H1 (cell line): ENCODE measurements around the gene GALNT6. TPM values are rescaled to one million over a fixed set of nuclear protein-coding genes. Genes with fewer than 3 reads are reported as not detected.

Experiments
- CTCF ChIA-PET: fragments of 300-600 bp; sonication (Branson Sonifier 250); formaldehyde crosslinking; loops from one replicate; lab custom pipeline; 2021; ENCODE audit not compliant: partially characterized antibody; lab: Charles Lee
- POLR2A ChIA-PET: fragments of 300-600 bp; sonication (Branson Sonifier 250); formaldehyde crosslinking; loops from one replicate; lab custom pipeline; 2021; ENCODE audit warnings: inconsistent platforms; ENCODE audit not compliant: partially characterized antibody; lab: Charles Lee
- DNase-seq, 2 experiments: peaks; one replicate each; pipeline versions ENCODE4 v3.0.0 to v3.0.0-alpha.2; 2010 to 2022; ENCODE audit warnings: low spot score in 2 of 2, low read depth in 1 of 2, mixed read lengths in 1 of 2
- FAIRE-seq: peaks from 2 replicates; lab custom pipeline; 2011; peaks lifted over from hg19 to GRCh38; lab: Jason Lieb, UNC
- H2AFZ ChIP-seq: 2 replicates; pipeline ENCODE4 v1.8.1; 2012; ENCODE audit warnings: low read length, inconsistent platforms
- H2AK5ac ChIP-seq: 2 replicates; pipeline ENCODE4 v1.6.1; 2013; ENCODE audit warnings: low read depth, low read length
- H2BK120ac ChIP-seq: replicated peaks from 2 replicates; pipeline ENCODE3; 2013; ENCODE audit warnings: low read depth, low read length, inconsistent platforms
- H2BK12ac ChIP-seq: 2 replicates; pipeline ENCODE4 v1.6.1; 2013; ENCODE audit warnings: low read depth, low read length
- H2BK15ac ChIP-seq: 2 replicates; pipeline ENCODE4 v1.6.1; 2013; ENCODE audit warnings: low read length
- H2BK20ac ChIP-seq: 2 replicates; pipeline ENCODE4 v1.6.1; 2013; ENCODE audit warnings: low read length
- H2BK5ac ChIP-seq: 2 replicates; pipeline ENCODE4 v1.6.1; 2013; ENCODE audit warnings: low read depth, low read length
- H3K14ac ChIP-seq: 2 replicates; pipeline ENCODE4 v1.6.1; 2013; ENCODE audit warnings: inconsistent platforms; ENCODE audit not compliant: insufficient read length
- H3K18ac ChIP-seq: 2 replicates; pipeline ENCODE4 v1.6.1; 2013; ENCODE audit warnings: low read length; ENCODE audit errors: extremely low read depth
- H3K23ac ChIP-seq: 2 replicates; pipeline ENCODE4 v1.6.1; 2013; ENCODE audit warnings: inconsistent platforms; ENCODE audit not compliant: insufficient read length
- H3K23me2 ChIP-seq: 2 replicates; pipeline ENCODE4 v1.6.1; 2013; ENCODE audit warnings: low read depth, low read length
- H3K27ac ChIP-seq: 2 replicates; pipeline ENCODE4 v1.6.1; 2011; ENCODE audit warnings: low read depth, low read length, inconsistent platforms
- H3K27me3 ChIP-seq, 4 experiments: replicated peaks in 1 of 4; 1 replicate in 1 of 4; 2 replicates in 3 of 4; pipeline versions ENCODE4 v1.6.1 to v1.8.1; 2011 to 2013; ENCODE audit warnings: low read length in 3 of 4, mild to moderate bottlenecking in 3 of 4, inconsistent platforms in 2 of 4, mixed read lengths in 2 of 4, moderate library complexity in 1 of 4; ENCODE audit not compliant: control insufficient read depth in 3 of 4, insufficient read depth in 3 of 4; ENCODE audit errors: extremely low read depth in 1 of 4
- H3K36me3 ChIP-seq, 4 experiments: 2 replicates each; pipeline versions ENCODE4 v1.6.1 to v1.8.1; 2011 to 2013; ENCODE audit warnings: mild to moderate bottlenecking in 4 of 4, low read length in 3 of 4, moderate library complexity in 2 of 4, control low read depth in 1 of 4, inconsistent platforms in 1 of 4; ENCODE audit not compliant: insufficient read depth in 4 of 4, control insufficient read depth in 2 of 4
- H3K4ac ChIP-seq: replicated peaks from 2 replicates; pipeline ENCODE3; 2013; ENCODE audit warnings: low read length, low read depth, mixed read lengths, inconsistent platforms; ENCODE audit not compliant: insufficient read length
- H3K4me1 ChIP-seq, 4 experiments: replicated peaks in 1 of 4; 1 replicate in 1 of 4; 2 replicates in 3 of 4; pipeline versions ENCODE4 v1.6.1 to v1.8.1; 2011 to 2013; ENCODE audit warnings: low read length in 3 of 4, inconsistent platforms in 2 of 4, mixed read lengths in 1 of 4; ENCODE audit not compliant: insufficient read depth in 4 of 4, control insufficient read depth in 3 of 4
- H3K4me2 ChIP-seq, 2 experiments: 2 replicates each; pipeline versions ENCODE4 v1.6.1 to v1.8.1; 2011 to 2013; ENCODE audit warnings: low read depth in 2 of 2, low read length in 2 of 2, control low read depth in 1 of 2, inconsistent platforms in 1 of 2, mild to moderate bottlenecking in 1 of 2; ENCODE audit not compliant: insufficient read depth in 1 of 2
- H3K4me3 ChIP-seq, 4 experiments: fragments of 200-600, 300-600 bp in 1 of 4; sonication (generic), shearing (Covaris generic), sonication (Bioruptor Twin) in 1 of 4; 2 replicates each; pipeline versions ENCODE4 v1.5.1 to v1.8.1; 2011 to 2016; ENCODE audit warnings: low read length in 4 of 4, low read depth in 3 of 4, control low read depth in 2 of 4, inconsistent platforms in 2 of 4, mild to moderate bottlenecking in 2 of 4, mixed read lengths in 1 of 4, moderate library complexity in 1 of 4; ENCODE audit not compliant: insufficient read depth in 2 of 4; ENCODE audit errors: extremely low read depth in 1 of 4
- H3K56ac ChIP-seq: replicated peaks from 2 replicates; pipeline ENCODE3; 2013; ENCODE audit warnings: low read depth, mild to moderate bottlenecking, mixed read lengths, low read length, inconsistent platforms; ENCODE audit not compliant: insufficient read length
- H3K79me1 ChIP-seq: 2 replicates; pipeline ENCODE4 v1.6.1; 2013; ENCODE audit warnings: low read depth, low read length, control low read depth
- H3K79me2 ChIP-seq, 2 experiments: 2 replicates each; pipeline versions ENCODE4 v1.6.1 to v1.8.1; 2012 to 2013; ENCODE audit warnings: low read length in 2 of 2, mild to moderate bottlenecking in 2 of 2, inconsistent platforms in 1 of 2; ENCODE audit not compliant: insufficient read depth in 2 of 2, control insufficient read depth in 1 of 2
- H3K9ac ChIP-seq, 4 experiments: replicated peaks in 1 of 4; 1 replicate in 1 of 4; 2 replicates in 3 of 4; pipeline versions ENCODE4 v1.6.1 to v1.8.1; 2011 to 2013; ENCODE audit warnings: low read depth in 3 of 4, low read length in 3 of 4, control low read depth in 2 of 4, mild to moderate bottlenecking in 2 of 4, moderate library complexity in 2 of 4, inconsistent platforms in 1 of 4; ENCODE audit errors: extremely low read depth in 1 of 4
- H3K9me3 ChIP-seq, 2 experiments: 2 replicates each; pipeline versions ENCODE4 v1.6.1 to v1.8.1; 2012 to 2013; ENCODE audit warnings: mild to moderate bottlenecking in 2 of 2, moderate library complexity in 2 of 2, control low read depth in 1 of 2, inconsistent platforms in 1 of 2, low read depth in 1 of 2, low read length in 1 of 2, mixed read lengths in 1 of 2; ENCODE audit not compliant: insufficient read depth in 2 of 2
- H4K20me1 ChIP-seq, 2 experiments: replicated peaks in 1 of 2; 2 replicates each; pipeline versions ENCODE3 to v1.8.1; 2011 to 2013; ENCODE audit warnings: inconsistent platforms in 2 of 2, low read length in 2 of 2, mild to moderate bottlenecking in 1 of 2; ENCODE audit not compliant: insufficient read depth in 2 of 2, control insufficient read depth in 1 of 2
- H4K5ac ChIP-seq: 2 replicates; pipeline ENCODE4 v1.6.1; 2013; ENCODE audit warnings: low read length, low read depth, mixed read lengths, inconsistent platforms; ENCODE audit not compliant: insufficient read length
- H4K8ac ChIP-seq: 2 replicates; pipeline ENCODE4 v1.8.0; 2013; ENCODE audit warnings: mild to moderate bottlenecking, moderate library complexity, low read length, inconsistent platforms; ENCODE audit not compliant: insufficient read depth; ENCODE audit errors: extremely low read depth
- H4K91ac ChIP-seq: replicated peaks from 2 replicates; pipeline ENCODE3; 2013; ENCODE audit warnings: low read length, mixed read lengths, inconsistent platforms; ENCODE audit not compliant: insufficient read length
- CBX8 ChIP-seq: fragments of 300-800, 300-1000 bp; sonication (generic); IDR thresholded peaks from 2 replicates; pipeline ENCODE4 v1.7.1; 2016; ENCODE audit warnings: low read depth, low read length, borderline replicate concordance
- CTBP2 ChIP-seq: IDR thresholded peaks from 2 replicates; pipeline ENCODE4 v1.7.0; 2011; ENCODE audit warnings: borderline replicate concordance, mild to moderate bottlenecking, moderate library complexity, mixed read lengths, low read length; ENCODE audit not compliant: insufficient read depth, insufficient read length
- EP300 ChIP-seq, 2 experiments: IDR thresholded peaks; 1 replicate in 1 of 2; 2 replicates in 1 of 2; pipeline ENCODE4 v1.6.1; 2011 to 2012; ENCODE audit warnings: low read depth in 2 of 2, low read length in 2 of 2, mild to moderate bottlenecking in 2 of 2, borderline replicate concordance in 1 of 2, inconsistent platforms in 1 of 2, moderate library complexity in 1 of 2
- FOSL1 ChIP-seq: IDR thresholded peaks from 2 replicates; pipeline ENCODE4 v1.6.1; 2011; ENCODE audit warnings: mild to moderate bottlenecking, low read depth, low read length, moderate library complexity; ENCODE audit not compliant: insufficient read depth
- HDAC2 ChIP-seq, 2 experiments: fragments of 300-600 bp in 1 of 2; sonication (generic) in 1 of 2; IDR thresholded peaks; 2 replicates each; pipeline ENCODE4 v1.6.1; 2011 to 2012; ENCODE audit warnings: low read depth in 2 of 2, low read length in 2 of 2, mild to moderate bottlenecking in 2 of 2, moderate library complexity in 2 of 2, borderline replicate concordance in 1 of 2, inconsistent platforms in 1 of 2
- RAD21 ChIP-seq, 2 experiments: IDR thresholded peaks in 1 of 2; conservative IDR thresholded peaks in 1 of 2; 2 replicates each; pipeline ENCODE4 v1.6.1; 2011; ENCODE audit warnings: low read depth in 2 of 2, low read length in 2 of 2, improper control_type of control experiment in 1 of 2, inconsistent platforms in 1 of 2, mild to moderate bottlenecking in 1 of 2, moderate library complexity in 1 of 2
- RFX5 ChIP-seq: IDR thresholded peaks from 2 replicates; pipeline ENCODE4 v1.6.1; 2011; ENCODE audit warnings: low read depth, low read length, improper control_type of control experiment, borderline replicate concordance
- TAF7 ChIP-seq: optimal IDR thresholded peaks from 2 replicates; pipeline ENCODE3; 2011; ENCODE audit warnings: low read depth, mild to moderate bottlenecking, inconsistent platforms, low read length, moderate library complexity, borderline replicate concordance
- WGBS, 2 experiments: shearing (Covaris generic) in 1 of 2; methylation state at CpG; one replicate each; pipeline versions ENCODE4 v1.1.6 to v1.1.7; 2013 to 2015; ENCODE audit warnings: low lambda C conversion rate in 2 of 2, mixed read lengths in 2 of 2, inconsistent platforms in 1 of 2, low coverage in 1 of 2, missing lambda C conversion rate in 1 of 2; ENCODE audit not compliant: insufficient replicate concordance in 2 of 2, insufficient coverage in 1 of 2, insufficient read length in 1 of 2; ENCODE audit errors: extremely low coverage in 1 of 2, missing lambda C conversion rate in 1 of 2; 5-methylcytosine and 5-hydroxymethylcytosine counted together
- polyA plus RNA-seq, 7 experiments: library from polyadenylated mRNA; depleted of rRNA in 3 of 7; stranded (reverse) in 5 of 7; unstranded in 2 of 7; fragments of >200 nt in 5 of 7; fragments of 200-250 nt in 2 of 7; gene quantifications; 1 replicate in 5 of 7; 2 replicates in 1 of 7; 4 replicates in 1 of 7; pipeline versions ENCODE4 v1.2.1 to v1.2.3, GENCODE V29; 2011 to 2013; ENCODE audit warnings: missing spikeins in 2 of 7, mixed read lengths in 2 of 7
- total RNA-seq: library from RNA; stranded (reverse); fragmentation: NEBNext Ultra II Directional; extraction: Animal tissue kit (Norgen Biotek cat#: 25700); gene quantifications from 2 replicates; pipeline ENCODE4 v1.2.1, GENCODE V29; 2021

Gene GALNT6
- total and polyA plus RNA-seq, 2 of the 8 experiments (the other 6 are each of a cell fraction or from before 2014, with no cell fraction given) = 5.8 to 10.7 TPM

DNA sequence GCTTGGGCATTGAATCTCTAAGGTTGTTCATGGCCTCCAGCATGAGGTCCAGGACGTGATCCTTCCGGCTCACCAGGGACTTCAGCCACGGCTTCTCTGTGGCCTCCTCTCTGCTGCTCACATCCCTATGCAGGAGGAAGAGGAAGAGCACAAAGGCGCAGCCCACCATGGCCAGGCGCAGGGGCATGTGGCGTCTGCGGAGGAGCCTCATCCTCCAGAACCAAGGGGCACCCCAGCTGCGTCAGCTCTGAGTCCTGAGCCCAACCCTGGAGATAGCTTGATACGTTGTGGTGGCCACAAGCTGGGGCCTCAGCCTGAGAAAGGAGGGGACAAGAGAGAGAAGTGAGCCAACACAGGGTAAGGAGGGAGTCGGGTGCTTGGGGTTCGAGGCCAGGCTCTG, 11.6 kb downstream of the GALNT6 start:
- WGBS, 2 experiments = 90% methylated on average over 11 of the region's 11 CpGs; no CpG with 5 or more reads in 1 of the 2 experiments

More for the DNA sequence above, 11.6 kb downstream of the GALNT6 start:
- Histone ChIP-seq H3K4me3 (no peak overlapping the region), H3K27ac (no peak overlapping the region), H3K9ac (no peak overlapping the region), H3K79me2 (no peaks in the 10 kb centered on the region), H3K36me3 (peaks cover 4 to 13% (median 8%) of the 10 kb centered on the region in 4 experiments; a peak in 6 of 8 replicates), H3K4me2 (no peak overlapping the region), H4K91ac (no peak overlapping the region), H2AFZ (no peak overlapping the region), H4K5ac (no peak overlapping the region), H4K8ac (no peak overlapping the region), H2BK20ac (no peak overlapping the region), H4K20me1 (no peaks in the 10 kb centered on the region), H3K27me3 (no peaks in the 10 kb centered on the region), H3K9me3 (no peaks in the 10 kb centered on the region), H3K79me1 (no peaks in the 10 kb centered on the region), H2BK15ac (no peak overlapping the region), H2BK12ac (no peak overlapping the region), H3K14ac (no peak overlapping the region), H2AK5ac (no peak overlapping the region), H3K4me1 (peaks cover 3 to 14% (median 7%) of the 10 kb centered on the region in 4 experiments), H3K4ac (no peak overlapping the region), H3K18ac (no peak overlapping the region), H3K56ac (no peak overlapping the region), H2BK5ac (no peak overlapping the region), H3K23ac (no peak overlapping the region), H2BK120ac (no peak overlapping the region), H3K23me2 (no peaks in the 10 kb centered on the region)
- ChIA-PET CTCF (no interaction called here), POLR2A (no interaction called here)
- TF ChIP-seq HDAC2 (IDR thresholded peaks at IDR 0.05; ENCODE audit: borderline replicate concordance in 1 of 2, low read depth in 2 of 2, low read length in 2 of 2) (no peak), CBX8 (no peak), RAD21 (IDR thresholded peaks at IDR 0.05 in 1 of 2, conservative IDR thresholded peaks at IDR 0.05 in 1 of 2; ENCODE audit: low read depth in 2 of 2, low read length in 2 of 2) (no peak), EP300 (IDR thresholded peaks at IDR 0.05; ENCODE audit: borderline replicate concordance in 1 of 2, low read depth in 2 of 2, low read length in 2 of 2) (no peak), CTBP2 (no peak), TAF7 (no peak), FOSL1 (no peak), RFX5 (no peak)
- no peak for FAIRE-seq
- DNase-seq = no peak
